ENCODE measurements around the gene SDK2.
A peak's percentile ranks its signal among the peaks of the same experiment; 100 is the strongest.

SDK2 gene

GRCh38 chr17:73308017-73308823, 336.0 kb downstream of the SDK2 start:
- POLR2A ChIA-PET = interaction anchor here (1.3 kb wide), 1 partner anchor 9 kb away, joined by 4 read pairs; no protein-coding TSS in a partner anchor
- no peak for DNase-seq (ENCODE audit: extremely low spot score)
- TF ChIP-seq TARDBP (IDR thresholded peaks at IDR 0.05) (no peak), FOXK2 (IDR thresholded peaks at IDR 0.05) (no peak), ARNT (IDR thresholded peaks at IDR 0.05) (no peak), SUZ12 (IDR thresholded peaks at IDR 0.05) (no peak), LEF1 (IDR thresholded peaks at IDR 0.05; ENCODE audit: borderline replicate concordance) (no peak), PKNOX1 (IDR thresholded peaks at IDR 0.05) (no peak), SP1 (IDR thresholded peaks at IDR 0.05) (no peak), BHLHE40 (IDR thresholded peaks at IDR 0.05; ENCODE audit: borderline replicate concordance) (no peak), FOXM1 (IDR thresholded peaks at IDR 0.05; ENCODE audit: borderline replicate concordance) (no peak), NFRKB (IDR thresholded peaks at IDR 0.05) (no peak), FOXA1 (IDR thresholded peaks at IDR 0.05) (no peak), L3MBTL2 (conservative IDR thresholded peaks at IDR 0.05) (no peak), HDGF (IDR thresholded peaks at IDR 0.05; ENCODE audit: borderline replicate concordance) (no peak), ELF4 (IDR thresholded peaks at IDR 0.05) (no peak), ZNF384 (IDR thresholded peaks at IDR 0.05) (no peak), CTBP1 (IDR thresholded peaks at IDR 0.05; ENCODE audit: borderline replicate concordance) (no peak)
- CTCF ChIA-PET = no interaction called here

- ChIA-PET CTCF (interaction anchor here (0.5 to 0.7 kb wide), 2 partner anchors 48 to 54 kb away, joined by 3 to 6 read pairs; no protein-coding TSS in a partner anchor), POLR2A (no interaction called here)
- TF ChIP-seq SUZ12 (IDR thresholded peaks at IDR 0.05) (no peak), LEF1 (IDR thresholded peaks at IDR 0.05; ENCODE audit: borderline replicate concordance) (no peak)
- no peak for DNase-seq (ENCODE audit: extremely low spot score)
These were observed 337.1 kb downstream of the SDK2 start for GRCh38 chr17:73307130-73307529.

- POLR2A ChIA-PET = interaction anchor here (1.0 kb wide), 1 partner anchor 23 kb away, joined by 3 read pairs; no protein-coding TSS in a partner anchor
- CTCF ChIA-PET = interaction anchor here (0.5 to 0.7 kb wide), 3 partner anchors 28 to 214 kb away, joined by 3 to 6 read pairs (median 5); no protein-coding TSS in a partner anchor
These were observed 338.1 kb downstream of the SDK2 start for GRCh38 chr17:73305845-73306836.

GRCh38 chr17:73304971-73305812, 339.1 kb downstream of the SDK2 start:
- POLR2A ChIA-PET = interaction anchor here (0.6 kb wide), 1 partner anchor 525 kb away, joined by 3 read pairs; no protein-coding TSS in a partner anchor
- CTCF ChIA-PET = no interaction called here
- peak; percentile 50; the same call in 1 of the 2 replicates for TF ChIP-seq FOXM1 (IDR thresholded peaks at IDR 0.05; ENCODE audit: borderline replicate concordance)
- no peak for TF ChIP-seq PKNOX1 (IDR thresholded peaks at IDR 0.05)
- DNase-seq (ENCODE audit: extremely low spot score) = peak; percentile 53

More at GRCh38 chr17:73305845-73306836, 338.1 kb downstream of the SDK2 start:
- DNase-seq (ENCODE audit: extremely low spot score) = no peak
- no peak for TF ChIP-seq PKNOX1 (IDR thresholded peaks at IDR 0.05)
- peak; percentile 80 for TF ChIP-seq ZNF384 (IDR thresholded peaks at IDR 0.05)

GRCh38 chr17:73304438-73304837, 339.8 kb downstream of the SDK2 start:
- CTCF ChIA-PET = no interaction called here
- POLR2A ChIA-PET = interaction anchor here (0.6 to 1.1 kb wide), 4 partner anchors 8 to 524 kb away, joined by 3 read pairs; no protein-coding TSS in a partner anchor

More at GRCh38 chr17:73304438-73304837, 339.8 kb downstream of the SDK2 start:
- no peak for DNase-seq (ENCODE audit: extremely low spot score)
- TF ChIP-seq TARDBP (IDR thresholded peaks at IDR 0.05) (no peak), ELF4 (IDR thresholded peaks at IDR 0.05) (no peak), ARNT (IDR thresholded peaks at IDR 0.05) (no peak), FOXK2 (IDR thresholded peaks at IDR 0.05) (no peak), PKNOX1 (IDR thresholded peaks at IDR 0.05) (no peak), NFRKB (IDR thresholded peaks at IDR 0.05) (no peak), FOXM1 (IDR thresholded peaks at IDR 0.05; ENCODE audit: borderline replicate concordance) (no peak), SP1 (IDR thresholded peaks at IDR 0.05) (no peak), CTBP1 (IDR thresholded peaks at IDR 0.05; ENCODE audit: borderline replicate concordance) (no peak), ZNF384 (IDR thresholded peaks at IDR 0.05) (no peak)
